RPMI8226 (cell line): ENCODE measurements around the gene WIPF3.
"Not testable (repeated sequence)": the region's sequence is repeated elsewhere in the genome, so short reads cannot be mapped to it uniquely, and the experiment has no call there.

Experiments used
- DNase-seq: peaks from one replicate; pipeline ENCODE4 v3.0.0-alpha.2; 2015

The WIPF3 gene

DNA sequence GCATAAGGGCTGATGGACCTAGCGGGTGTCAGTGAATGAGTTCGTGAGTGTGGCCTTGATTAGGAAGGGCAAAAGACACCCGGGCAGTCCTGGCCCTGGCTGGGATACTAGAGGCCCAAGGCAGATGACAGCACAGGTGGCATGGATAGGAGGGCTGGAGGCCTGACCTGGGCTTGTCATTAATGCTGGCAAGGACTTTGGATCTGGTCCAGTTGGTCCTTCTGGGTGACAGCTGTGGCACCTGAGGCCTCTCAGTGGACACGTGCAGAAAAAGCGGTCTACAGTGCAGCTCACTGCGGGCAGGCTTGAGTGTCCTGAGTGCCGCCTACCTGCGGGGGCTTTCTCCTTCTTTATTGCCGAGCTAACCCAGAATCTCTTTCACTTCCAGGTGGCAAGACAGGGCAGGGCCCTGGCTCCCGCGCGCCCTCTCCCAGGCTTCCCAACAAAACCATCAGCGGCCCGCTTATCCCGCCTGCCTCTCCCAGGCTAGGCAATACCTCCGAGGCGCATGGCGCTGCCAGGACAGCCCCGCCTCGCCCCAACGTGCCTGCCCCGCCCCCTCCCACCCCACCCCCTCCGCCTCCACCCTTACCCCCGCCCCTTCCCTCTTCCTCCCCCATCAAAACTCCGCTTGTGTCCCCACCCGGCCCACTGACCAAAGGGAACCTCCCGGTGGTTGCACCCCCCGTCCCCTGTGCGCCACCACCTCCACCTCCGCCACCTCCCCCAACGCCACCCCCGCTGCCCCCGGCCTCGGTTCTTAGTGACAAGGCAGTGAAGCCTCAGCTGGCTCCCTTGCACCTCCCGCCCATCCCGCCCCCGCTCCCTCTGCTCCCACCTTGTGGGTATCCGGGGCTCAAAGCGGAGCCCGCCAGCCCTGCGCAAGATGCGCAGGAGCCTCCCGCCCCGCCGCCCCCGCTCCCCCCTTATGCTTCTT is 77.4 kb downstream of the WIPF3 start:
- DNase-seq: no peak

DNA sequence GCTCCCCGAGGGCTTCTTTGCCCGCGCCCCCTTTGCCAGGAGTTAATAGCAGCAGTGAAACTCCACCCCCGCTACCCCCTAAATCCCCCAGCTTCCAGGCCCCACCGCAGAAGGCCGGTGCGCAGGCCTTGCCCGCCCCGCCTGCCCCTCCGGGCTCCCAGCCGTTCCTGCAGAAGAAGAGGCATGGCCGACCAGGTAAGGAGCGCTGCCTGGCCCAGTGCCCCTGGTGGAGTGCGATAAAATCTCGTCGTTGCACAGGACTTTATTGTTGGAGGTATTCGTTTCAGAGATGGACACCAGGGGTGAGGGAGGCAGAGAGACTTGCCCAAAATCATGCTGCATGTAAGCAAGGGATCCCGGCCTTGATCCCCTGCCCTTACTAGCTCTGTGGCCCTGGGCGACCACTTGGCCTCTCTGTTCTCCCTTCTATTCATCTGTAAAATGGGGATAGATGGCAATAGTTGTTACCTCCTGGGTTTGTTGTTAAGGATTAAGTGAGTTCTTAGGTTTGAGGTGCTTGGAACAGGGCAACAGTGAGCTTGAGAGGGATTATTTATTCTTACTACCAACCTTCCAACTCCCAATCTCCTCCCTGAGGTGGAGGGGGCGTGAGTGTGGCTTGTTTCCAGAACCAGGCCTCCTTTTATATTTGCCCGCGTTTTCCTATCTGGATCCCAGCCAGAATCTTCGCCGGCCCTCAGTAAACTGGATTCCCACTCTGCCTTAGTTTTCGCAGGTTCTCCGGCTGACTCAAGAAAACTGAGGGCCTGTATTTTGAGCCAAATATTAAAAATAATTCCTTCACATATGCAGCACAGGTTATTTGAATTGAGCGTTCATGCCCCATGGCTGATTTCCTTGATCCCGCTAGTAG is 78.3 kb downstream of the WIPF3 start:
- DNase-seq: no peak

DNA sequence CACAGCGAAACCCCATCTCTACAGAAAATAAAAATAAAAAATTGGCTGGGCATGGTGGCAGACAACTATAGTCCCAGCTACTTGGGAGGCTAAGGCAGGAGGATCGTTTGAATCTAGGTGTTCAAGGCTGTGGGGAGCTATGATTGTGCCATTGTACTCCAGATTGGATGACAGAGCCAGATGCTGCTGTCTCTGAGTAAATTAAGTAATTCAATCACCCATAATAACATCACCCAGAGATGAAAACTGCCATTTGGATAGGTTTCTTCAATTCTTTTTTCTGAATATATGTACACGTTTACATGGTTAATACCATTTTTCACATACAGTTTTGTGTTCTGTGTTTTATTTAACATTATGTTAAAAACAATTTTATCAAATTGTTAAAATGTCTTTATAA is 79.3 kb downstream of the WIPF3 start:
- no peak for DNase-seq

DNA sequence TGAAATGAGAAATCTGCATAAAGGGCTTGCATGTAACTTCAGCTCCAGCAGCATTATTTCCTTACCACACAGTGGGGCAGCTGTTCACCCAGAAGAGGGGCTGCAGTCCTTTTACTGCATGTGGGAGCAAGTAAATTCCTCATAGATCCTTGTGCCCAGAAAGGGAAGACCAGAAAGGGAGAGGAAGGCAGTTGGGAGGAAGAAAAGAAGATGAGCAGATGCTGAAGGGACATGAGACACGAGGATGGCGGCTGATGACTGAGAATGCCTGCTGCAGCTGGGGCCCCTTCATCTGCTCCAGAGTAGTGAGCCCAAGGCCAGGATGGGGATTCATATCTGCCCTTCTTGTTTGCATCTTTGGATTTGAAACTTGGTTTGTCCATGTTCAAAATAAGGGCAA is 80.5 kb downstream of the WIPF3 start:
- no peak for DNase-seq

DNA sequence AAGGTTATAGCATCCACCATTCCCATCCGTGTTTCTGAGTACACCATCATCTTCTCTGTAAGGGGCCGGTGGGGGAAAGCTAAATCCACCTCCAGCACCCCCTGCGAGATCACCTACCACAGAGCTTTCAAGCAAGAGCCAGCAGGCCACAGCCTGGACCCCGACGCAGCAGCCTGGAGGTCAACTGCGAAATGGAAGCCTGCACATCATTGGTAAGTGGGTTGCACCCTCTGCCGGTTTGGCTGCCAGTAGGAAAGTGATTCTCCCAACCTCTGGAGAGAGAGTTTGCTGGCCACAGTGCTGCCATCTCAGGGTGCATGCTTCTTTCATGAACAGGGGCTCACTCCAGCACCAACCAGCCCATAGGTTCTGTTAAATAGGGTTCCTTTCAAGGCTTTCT is 81.7 kb downstream of the WIPF3 start:
- DNase-seq: no peak

DNA sequence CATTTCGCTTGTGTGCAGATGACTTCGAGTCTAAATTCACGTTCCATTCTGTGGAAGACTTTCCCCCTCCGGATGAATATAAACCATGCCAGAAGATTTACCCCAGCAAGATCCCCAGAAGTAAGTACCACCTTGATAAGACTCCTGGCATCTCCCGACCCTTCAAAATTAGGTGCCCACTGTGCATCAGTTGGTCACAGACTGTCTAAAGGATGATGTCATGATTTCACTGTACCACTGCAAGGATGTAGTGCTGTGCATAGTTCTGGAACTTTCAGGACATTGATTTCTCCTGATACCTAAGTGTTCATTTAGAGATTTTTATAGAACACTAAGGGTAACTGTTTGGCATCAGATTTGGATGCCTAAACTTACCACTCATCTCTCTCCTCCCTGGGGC is 83.0 kb downstream of the WIPF3 start:
- DNase-seq: no peak

DNA sequence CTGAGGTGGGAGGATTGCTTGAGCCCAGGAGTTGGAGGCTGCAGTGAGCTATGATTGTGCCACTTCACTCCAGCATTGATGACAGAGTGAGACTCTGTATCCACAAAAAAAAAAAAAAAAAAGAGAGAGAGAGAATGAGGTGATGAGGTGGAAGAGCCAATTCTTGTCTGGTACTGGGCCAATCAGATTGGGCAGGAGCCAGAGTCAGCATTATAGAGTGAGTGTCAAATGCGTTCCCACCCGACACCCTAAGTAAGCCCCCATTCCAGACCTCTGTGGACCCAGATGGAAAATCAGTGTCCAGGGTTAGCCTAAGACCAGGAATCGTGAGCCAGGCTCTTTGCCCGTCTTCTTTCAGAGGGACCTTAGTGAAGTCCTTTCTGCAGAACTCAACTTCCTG is 83.9 kb downstream of the WIPF3 start:
- DNase-seq: no peak

DNA sequence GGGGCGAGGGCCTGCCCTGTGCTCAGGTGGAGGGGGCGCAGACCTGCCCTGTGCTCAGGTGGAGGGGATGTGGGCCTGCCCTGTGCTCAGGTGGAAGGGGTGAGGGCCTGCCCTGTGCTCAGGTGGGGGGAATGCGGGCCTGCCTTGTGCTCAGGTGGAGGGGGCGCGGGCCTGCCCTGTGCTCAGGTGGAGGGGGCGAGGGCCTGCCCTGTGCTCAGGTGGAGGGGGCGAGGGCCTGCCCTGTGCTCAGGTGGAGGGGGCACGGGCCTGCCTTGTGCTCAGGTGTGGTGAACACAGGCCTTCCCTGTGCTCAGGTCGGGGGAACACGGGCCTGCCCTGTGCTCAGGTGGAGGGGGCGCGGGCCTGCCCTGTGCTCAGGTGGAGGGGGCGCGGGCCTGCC is 84.5 kb downstream of the WIPF3 start:
- not testable (repeated sequence) for DNase-seq

DNA sequence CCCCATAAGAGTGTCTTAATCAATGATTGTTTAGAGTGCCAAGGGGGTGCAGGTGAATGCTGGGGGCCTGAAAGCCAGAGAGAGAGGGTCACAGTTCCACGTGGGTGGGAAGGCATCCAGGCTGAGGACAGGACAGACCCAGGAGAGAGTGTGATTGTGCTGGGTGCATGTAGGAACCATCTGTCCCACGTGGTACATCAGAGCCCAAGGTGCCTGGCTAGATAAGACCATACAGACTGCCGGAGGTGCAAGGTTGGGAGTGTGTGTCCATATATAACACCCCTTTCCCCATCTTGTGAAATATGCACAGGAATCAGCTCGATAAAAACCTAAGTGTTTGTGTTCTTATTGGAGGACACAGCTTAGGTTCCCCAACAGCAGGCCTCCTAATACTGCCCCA is 85.5 kb downstream of the WIPF3 start:
- no peak for DNase-seq

DNA sequence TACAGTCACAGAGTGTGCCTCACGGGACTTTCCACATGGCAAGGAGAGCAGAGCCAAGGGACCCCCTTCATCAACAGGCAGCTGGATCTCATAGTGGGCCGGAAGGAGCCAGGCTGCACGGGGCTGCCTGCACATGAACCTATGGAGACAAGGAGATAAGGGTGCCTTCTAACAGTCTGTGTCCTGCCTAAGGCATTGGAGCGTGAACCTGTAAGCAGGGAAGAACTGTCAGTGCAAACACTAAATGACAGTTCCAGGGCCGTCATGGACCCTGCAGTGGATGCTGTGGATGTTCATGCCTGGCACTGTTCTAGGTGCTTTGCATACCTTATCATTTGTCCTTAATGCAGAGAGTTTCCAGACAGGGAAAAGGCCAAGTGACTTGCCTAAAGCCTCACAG is 85.9 kb downstream of the WIPF3 start:
- DNase-seq: no peak

DNA sequence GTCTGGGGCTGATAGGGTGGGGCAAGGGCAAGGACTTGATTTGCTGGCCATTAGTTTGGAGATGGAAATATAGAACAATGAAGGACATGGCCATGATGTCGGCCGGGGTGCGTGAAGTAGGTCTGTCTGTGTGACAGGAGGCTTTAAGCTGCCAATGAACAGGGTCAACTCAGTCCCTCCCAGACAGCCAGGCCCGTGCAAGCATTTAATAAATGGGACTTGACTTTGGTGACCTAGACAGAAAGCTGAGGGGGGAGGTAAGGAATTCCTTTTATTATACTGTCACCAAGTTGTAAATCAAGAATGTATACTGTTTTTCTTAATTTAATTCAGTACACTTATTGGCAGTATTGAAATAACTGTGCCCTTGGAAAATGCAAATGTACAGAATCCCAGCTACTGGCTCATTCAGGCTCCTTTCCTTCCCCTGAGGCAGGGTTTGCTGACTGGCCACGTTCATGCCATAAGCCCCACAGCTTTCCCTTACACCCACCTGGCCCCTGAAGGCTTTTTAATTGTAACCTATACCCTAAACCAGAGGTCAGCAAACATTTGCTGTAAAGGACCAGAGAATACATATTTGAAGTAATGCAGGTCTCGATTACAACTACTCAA is 87.2 kb downstream of the WIPF3 start:
- no peak for DNase-seq

DNA sequence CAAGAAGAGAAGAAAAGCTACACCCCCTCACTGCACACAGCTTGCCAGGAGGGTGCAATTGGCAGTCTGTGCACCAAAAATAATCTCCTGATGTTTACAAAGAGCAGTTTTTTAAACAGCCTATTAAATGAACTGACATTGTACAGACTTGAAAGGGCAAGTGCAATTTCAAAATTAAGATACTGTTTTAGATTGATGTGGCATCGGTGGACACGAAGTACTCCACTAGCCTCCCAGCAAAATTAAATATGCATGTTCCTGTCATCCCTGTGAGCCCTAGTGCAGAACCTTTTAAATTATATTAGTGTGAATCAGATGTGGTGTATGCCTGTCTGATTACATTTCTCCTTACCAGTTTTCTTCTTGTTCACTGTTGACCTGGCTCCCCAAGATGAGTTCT is 87.9 kb downstream of the WIPF3 start:
- DNase-seq: no peak

DNA sequence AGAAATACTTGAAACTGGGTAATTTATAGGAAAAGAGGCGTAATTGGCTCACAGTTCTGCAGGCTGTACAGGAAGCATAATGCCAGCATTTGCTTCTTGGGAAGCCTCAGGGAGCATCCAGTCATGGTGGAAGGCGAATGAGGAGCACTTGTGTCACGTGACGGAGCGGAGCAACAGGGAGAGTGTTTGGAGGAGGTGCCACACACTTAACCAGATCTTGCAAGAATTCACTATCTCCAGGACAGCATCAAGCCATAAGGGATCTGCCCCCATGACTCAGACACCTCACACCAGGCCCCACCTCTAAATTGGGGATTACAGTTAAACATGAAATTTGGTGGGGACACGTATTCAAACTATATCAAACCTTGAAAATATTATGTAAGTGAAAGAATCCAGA is 89.3 kb downstream of the WIPF3 start:
- no peak for DNase-seq

DNA sequence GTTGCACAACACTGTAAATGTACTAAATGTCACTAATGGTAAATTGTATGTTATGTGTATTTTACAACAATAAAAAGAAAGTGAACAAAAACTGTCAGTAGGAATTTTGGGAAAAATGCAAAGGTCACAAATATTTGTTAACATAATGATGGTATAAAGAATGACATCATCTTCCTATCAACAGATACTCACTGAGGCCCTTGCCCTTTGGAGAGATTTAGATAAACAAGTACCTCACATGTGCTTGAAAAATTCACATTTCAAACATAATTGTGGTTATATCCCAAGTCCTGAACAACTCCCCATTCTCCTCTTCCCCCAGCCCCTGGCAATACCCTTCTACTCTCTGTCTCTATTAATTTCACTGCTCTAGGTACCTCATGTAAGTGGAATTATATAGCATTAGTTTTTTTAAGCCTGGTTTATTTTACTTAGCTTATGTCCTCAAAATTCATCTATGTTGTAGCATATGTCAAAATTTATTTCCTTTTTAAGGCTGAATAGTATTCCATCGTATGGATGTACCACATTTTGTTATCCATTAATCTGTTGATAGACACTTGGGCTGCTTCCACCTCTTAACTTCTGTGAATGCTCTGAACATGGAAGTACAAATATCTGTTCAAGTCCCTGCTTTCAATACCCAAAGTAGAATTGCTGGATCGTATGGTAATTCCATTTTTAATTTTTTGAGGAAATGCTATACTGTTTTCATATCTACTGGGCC is 90.5 kb downstream of the WIPF3 start:
- DNase-seq: no peak

DNA sequence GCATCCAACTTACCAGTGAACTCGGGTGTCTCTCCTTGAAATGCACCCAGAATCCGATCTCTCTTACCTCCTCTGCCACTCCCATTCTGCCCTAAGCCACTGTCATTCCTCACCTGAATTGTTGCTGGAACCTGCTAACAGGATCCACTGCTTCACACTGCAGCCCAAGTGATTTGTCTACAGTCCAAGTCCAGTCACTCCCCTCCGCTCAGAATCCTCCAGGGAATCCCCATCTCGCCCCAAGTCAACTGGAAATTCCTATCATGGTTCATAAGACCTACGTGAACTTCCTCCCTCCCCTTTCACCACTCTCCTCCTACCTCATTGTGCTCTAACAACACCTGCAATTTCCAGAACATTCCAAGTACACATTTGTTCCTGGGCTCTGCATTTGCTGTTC is 92.0 kb downstream of the WIPF3 start:
- DNase-seq: no peak

DNA sequence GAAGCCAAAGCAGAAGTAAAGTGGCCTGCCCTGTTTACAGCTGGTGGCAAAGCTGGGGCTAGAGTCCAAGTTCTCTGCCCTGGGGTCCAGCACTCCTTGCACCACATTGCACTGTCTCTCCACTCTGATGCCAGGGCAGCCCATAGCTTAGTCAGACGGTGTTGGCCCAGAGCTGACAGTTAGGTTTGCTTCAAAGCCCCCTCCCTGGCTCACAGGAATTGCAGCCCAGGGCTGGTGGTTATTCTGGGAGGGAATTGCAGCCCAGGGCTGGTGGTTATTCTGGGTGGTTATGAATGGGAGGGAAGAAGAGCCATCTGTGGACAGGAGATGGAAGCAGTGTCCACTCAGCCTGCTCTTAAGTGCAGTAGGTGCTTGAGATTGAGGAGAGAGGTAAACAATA is 94.4 kb downstream of the WIPF3 start:
- DNase-seq: peak; percentile 2

DNA sequence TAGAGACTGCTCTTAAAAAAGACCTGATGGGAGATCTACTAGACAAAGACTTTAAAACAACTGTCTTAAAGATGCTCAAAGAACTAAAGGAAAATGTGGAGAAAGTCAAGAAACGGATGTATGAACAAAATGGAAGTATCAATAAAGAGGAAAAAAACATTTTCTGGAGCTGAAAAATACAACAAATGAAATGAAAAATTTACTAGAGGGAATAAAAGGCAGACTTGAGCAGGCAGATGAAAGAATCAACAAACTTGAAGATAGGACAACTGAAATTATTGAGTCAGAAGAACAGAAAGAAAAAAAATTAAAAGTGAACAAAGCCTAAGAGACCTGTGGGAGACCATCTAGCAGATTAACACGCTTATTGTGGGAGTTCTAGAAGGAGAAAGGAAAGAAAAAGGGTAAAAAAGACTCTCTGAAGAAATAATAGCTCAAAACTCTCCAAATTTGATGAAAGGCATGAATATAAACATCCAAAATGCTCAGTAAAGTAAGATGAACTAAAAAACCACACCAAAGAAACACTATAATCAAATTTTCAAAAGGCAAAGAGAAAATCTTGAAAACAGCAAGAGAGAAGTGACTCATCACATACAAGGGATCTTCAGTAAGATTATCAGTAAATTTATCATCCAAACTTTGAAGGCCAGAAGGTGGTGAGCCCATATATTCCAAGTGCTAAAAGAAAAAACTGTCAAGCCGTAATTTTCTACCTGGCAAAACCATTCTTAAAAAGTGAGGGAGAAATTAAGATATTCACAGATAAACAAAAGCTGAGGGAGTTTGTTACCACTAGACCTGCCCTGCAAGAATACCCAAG is 100.1 kb downstream of the WIPF3 start:
- no peak for DNase-seq

DNA sequence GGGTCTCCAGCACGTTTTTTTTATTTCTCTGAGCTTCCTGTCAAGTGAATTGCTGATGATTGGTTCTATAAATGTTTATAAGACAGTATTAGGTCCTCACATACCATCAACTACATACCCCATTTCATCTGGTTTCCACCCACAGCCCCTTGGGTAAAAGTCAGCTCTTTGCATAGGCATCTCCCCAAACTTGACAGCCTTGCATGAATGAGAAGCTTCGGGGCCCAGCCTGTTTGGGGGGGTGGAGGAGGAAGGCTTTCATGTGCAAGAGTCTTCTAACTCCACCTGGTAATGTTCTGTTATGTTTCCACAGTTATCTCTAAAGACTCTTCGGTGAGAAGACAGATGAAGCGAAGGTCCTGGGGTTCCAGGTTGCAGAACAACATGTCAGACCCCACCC is 107.9 kb downstream of the WIPF3 start:
- no peak for DNase-seq

DNA sequence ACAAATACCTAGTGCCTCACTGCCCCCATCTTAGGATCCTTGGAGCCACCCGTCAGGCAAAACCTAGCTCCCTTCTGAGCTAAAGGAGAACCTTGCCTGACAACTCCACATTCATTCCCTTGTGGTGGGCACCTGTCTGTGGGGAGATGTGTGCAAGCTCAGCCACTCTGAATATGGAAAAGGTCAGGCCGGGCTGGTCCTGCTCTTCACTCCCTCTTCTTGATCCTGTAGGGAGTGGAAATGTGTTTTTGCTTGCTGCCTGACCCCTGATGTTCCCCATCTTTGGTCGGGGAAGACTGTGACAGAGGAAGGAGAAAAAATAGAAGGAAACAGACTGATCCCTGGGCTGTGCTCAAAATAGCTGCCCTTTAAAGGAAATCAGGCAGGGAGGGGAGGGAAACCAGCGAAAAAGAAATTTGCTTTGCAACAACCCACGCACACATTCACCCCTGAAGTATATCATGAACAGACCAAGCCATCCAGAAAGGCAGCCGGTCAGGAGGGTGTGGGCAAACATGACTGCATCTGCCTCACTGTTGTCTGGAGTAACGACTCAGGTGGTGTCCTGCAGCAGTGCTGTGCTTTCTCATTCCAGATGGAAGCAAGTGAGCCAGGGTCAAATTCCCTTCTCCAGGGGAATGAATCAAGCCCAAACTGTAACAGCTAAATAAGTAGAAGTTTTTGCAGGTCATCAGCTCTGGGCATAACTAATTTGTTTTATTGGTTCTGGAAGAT is 109.3 kb downstream of the WIPF3 start:
- DNase-seq: no peak

DNA sequence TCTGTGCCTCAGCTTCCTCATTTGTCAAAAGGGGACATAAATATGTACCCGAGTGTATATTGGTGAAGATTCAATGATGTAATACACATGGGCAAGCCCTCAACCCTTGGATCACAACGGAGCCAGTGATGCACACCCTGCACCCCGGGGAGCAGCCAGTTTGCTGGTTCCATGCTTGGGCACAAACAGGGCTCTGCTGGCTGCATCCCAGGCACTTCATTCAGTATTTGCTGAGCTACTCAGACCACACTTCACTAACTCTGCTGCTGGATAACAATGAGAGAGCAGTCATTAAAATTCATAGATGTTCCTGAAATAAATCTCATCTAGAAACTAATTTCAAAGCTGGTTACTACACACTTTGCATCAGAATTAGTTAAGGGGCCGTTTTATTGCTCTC is 111.3 kb downstream of the WIPF3 start:
- no peak for DNase-seq

DNA sequence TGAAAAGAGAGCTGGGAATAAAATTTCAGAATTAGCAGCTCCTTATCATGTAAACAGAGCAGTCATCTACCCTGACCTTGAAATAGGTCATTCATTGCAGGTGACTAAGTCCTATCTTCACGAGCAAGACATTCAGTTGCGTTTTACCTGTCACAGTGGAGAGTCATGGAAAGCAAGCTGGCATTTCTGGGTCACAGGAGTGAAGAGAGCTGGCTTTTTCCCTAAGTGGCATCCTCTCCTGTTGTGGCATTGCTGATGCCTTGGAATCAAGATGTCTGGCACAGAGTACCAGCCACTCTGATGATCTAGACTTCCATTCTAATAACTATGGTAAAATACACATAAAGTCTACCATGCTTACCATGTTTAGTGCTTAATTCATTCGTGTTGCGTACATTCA is 112.5 kb downstream of the WIPF3 start:
- DNase-seq: no peak
